Adrenal gland (tissue), 12 donors: ENCODE measurements around the gene ANKS1B. TPM values are rescaled to one million over a fixed set of nuclear protein-coding genes. Genes with fewer than 3 reads are reported as not detected.

Source experiments
- DNase-seq, 7 donors: peaks; one replicate each; pipeline ENCODE4 v3.0.0-alpha.2; 2019 to 2020
- H3K27ac ChIP-seq, 5 donors: fragments of 200-600 bp; sonication (generic) in 4 of 5; 1 replicate in 3 of 5; 2 replicates in 2 of 5; pipeline versions ENCODE4 v1.5.1 to v1.8.0; 2016 to 2020; ENCODE audit warnings: mild to moderate bottlenecking in 1 of 5
- H3K27me3 ChIP-seq: fragments of 200-600 bp; 2 replicates; pipeline ENCODE4 v1.8.0; 2021
- H3K36me3 ChIP-seq, 2 donors: fragments of 200-600 bp; replicated peaks in 1 of 2; 1 replicate in 1 of 2; 2 replicates in 1 of 2; pipeline versions ENCODE4 v1.5.1 to v1.8.0; 2018 to 2022
- H3K4me1 ChIP-seq, 2 donors: fragments of 200-600 bp; replicated peaks in 1 of 2; 1 replicate in 1 of 2; 2 replicates in 1 of 2; pipeline versions ENCODE4 v1.5.1 to v1.8.0; 2018 to 2021
- H3K4me3 ChIP-seq, 4 donors: fragments of 200-600 bp; sonication (generic) in 3 of 4; one replicate each; pipeline ENCODE4 v1.5.1; 2016 to 2018
- H3K9me3 ChIP-seq, 3 donors: fragments of 200-600 bp; sonication (generic) in 1 of 3; replicated peaks in 1 of 3; 1 replicate in 2 of 3; 2 replicates in 1 of 3; pipeline versions ENCODE4 v1.5.1 to v1.8.0; 2016 to 2021
- CTCF ChIP-seq, 6 experiments: fragments of 450-650 bp in 4 of 6; fragments of 200-600 bp in 2 of 6; sonication (generic) in 1 of 6; IDR thresholded peaks; 1 replicate in 5 of 6; 2 replicates in 1 of 6; pipeline versions ENCODE4 v1.5.1 to v1.8.0; 2016 to 2021; ENCODE audit warnings: antibody characterized with exemption in 6 of 6, mild to moderate bottlenecking in 2 of 6, moderate library complexity in 1 of 6
- POLR2A ChIP-seq, 2 donors: fragments of 450-650 bp; IDR thresholded peaks; one replicate each; pipeline ENCODE4 v1.6.1; 2017; ENCODE audit warnings: antibody characterized with exemption in 2 of 2, mild to moderate bottlenecking in 2 of 2, moderate library complexity in 1 of 2
- WGBS, 4 donors: extraction: QIAGEN DNeasy Blood & Tissue Kit in 2 of 4; methylation state at CpG; one replicate each; pipeline versions ENCODE4 v1.1.5 to v1.1.7; 2013 to 2017; 5-methylcytosine and 5-hydroxymethylcytosine counted together
- intact Hi-C, 2 donors: fragments of 100-400 bp; cut with DNase I; formaldehyde crosslinking; loops; one replicate each; pipeline versions ENCODE4 v1.14.1 to v1.15.0; 2022 to 2023
- polyA plus RNA-seq, 3 donors: library from polyadenylated mRNA; stranded (reverse); fragments of 200-250 nt in 2 of 3; fragments of 350-450 nt in 1 of 3; fragmentation: Illumina TruSeq in 1 of 3; extraction: RNeasy Lipid Tissue Mini Kit (QIAGEN cat#74804) in 1 of 3; gene quantifications; one replicate each; pipeline ENCODE4 v1.2.3, GENCODE V29; 2013 to 2014
- total RNA-seq, 9 donors: library from RNA; depleted of rRNA in 4 of 9; stranded (reverse); fragments of >200 nt in 4 of 9; fragments of 120-200 nt in 1 of 9; fragmentation: NEBNext Ultra II Directional in 1 of 9; extraction: Animal tissue kit (Norgen Biotek cat#: 25700) in 1 of 9; gene quantifications; one replicate each; pipeline versions ENCODE4 v1.1.0 to v1.2.4, GENCODE V29; 2013 to 2023
- donor health status: healthy with polysubstance abuse.
- donor health status: Bipolar disorder and iron deficiency.
- donor health status: DM: yes; HTN: yes; CAD: no.
- donor health status: DM: no; HTN: no; CAD: no.
- donor health status: DM: no; HTN: no; CAD: no.
- donor health status: DM: yes; HTN: yes; CAD: no.

ANKS1B gene
- total and polyA plus RNA-seq, 12 donors = 1.3 to 28.1 (median 8.0) TPM

GRCh38 chr12:99212275-99212674, 772.5 kb downstream of the ANKS1B start:
- H3K27ac ChIP-seq = no peak overlapping the region
- H3K27me3 ChIP-seq = no peaks in the 10 kb centered on the region
- WGBS, 4 donors = 58 to 73% (median 63%) methylated on average over 2 of the region's 2 CpGs
- no peak for DNase-seq
- H3K36me3 ChIP-seq = no peaks in the 10 kb centered on the region
- intact Hi-C loops = no loop called here
- TF ChIP-seq POLR2A (IDR thresholded peaks at IDR 0.05) = no peak
- no peaks in the 10 kb centered on the region for H3K4me1 ChIP-seq
- no peak overlapping the region for H3K4me3 ChIP-seq
- H3K9me3 ChIP-seq = no peaks in the 10 kb centered on the region

GRCh38 chr12:99205111-99205510, 779.6 kb downstream of the ANKS1B start:
- Histone ChIP-seq H3K36me3 (no peaks in the 10 kb centered on the region), H3K4me1 (no peaks in the 10 kb centered on the region), H3K4me3 (no peak overlapping the region), H3K9me3 (no peaks in the 10 kb centered on the region), H3K27ac (no peak overlapping the region), H3K27me3 (no peaks in the 10 kb centered on the region)
- intact Hi-C loops = loop anchor here in 1 of 2 donors (2.0 kb wide), 1 partner anchor 30 kb away; no protein-coding TSS in a partner anchor
- 84 to 96% (median 90%) methylated on average over 1 of the region's 1 CpG for WGBS, 4 donors
- no peak for TF ChIP-seq POLR2A (IDR thresholded peaks at IDR 0.05)
- no peak for TF ChIP-seq CTCF (IDR thresholded peaks at IDR 0.05)
- DNase-seq = no peak

GRCh38 chr12:99201906-99202645, 782.7 kb downstream of the ANKS1B start:
- Histone ChIP-seq H3K4me1 (no peaks in the 10 kb centered on the region), H3K9me3 (no peaks in the 10 kb centered on the region), H3K27ac (no peak overlapping the region), H3K36me3 (no peaks in the 10 kb centered on the region), H3K27me3 (no peaks in the 10 kb centered on the region), H3K4me3 (no peak overlapping the region)
- TF ChIP-seq POLR2A (IDR thresholded peaks at IDR 0.05) (no peak), CTCF (IDR thresholded peaks at IDR 0.05) (no peak)
- intact Hi-C loops = no loop called here
- DNase-seq = no peak
- 82 to 90% (median 86%) methylated on average over 3 of the region's 3 CpGs for WGBS, 4 donors

GRCh38 chr12:99200711-99201384, 783.9 kb downstream of the ANKS1B start:
- no peaks in the 10 kb centered on the region for H3K4me1 ChIP-seq
- no peak overlapping the region for H3K4me3 ChIP-seq
- intact Hi-C loops = no loop called here
- 0 to 58% (median 25%) methylated on average over 1 of the region's 1 CpG for WGBS, 4 donors
- no peak overlapping the region for H3K27ac ChIP-seq
- H3K36me3 ChIP-seq = no peaks in the 10 kb centered on the region
- H3K9me3 ChIP-seq = no peaks in the 10 kb centered on the region
- DNase-seq = no peak
- no peaks in the 10 kb centered on the region for H3K27me3 ChIP-seq
- TF ChIP-seq POLR2A (IDR thresholded peaks at IDR 0.05) (no peak), CTCF (IDR thresholded peaks at IDR 0.05) (no peak)
